Ishikawa (cell line): ENCODE measurements around the gene TFB2M.

ENCODE experiments used
- CEBPB ChIP-seq: IDR thresholded peaks from 2 replicates; pipeline ENCODE4 v1.6.1; 2012
- CREB1 ChIP-seq: IDR thresholded peaks from 2 replicates; pipeline ENCODE4 v1.6.1; 2012; ENCODE audit warnings: low read depth
- EGR1 ChIP-seq: IDR thresholded peaks from 2 replicates; pipeline ENCODE4 v1.6.1; 2012
- EP300 ChIP-seq: IDR thresholded peaks from 2 replicates; pipeline ENCODE4 v1.6.1; 2012; ENCODE audit warnings: borderline replicate concordance
- FOXM1 ChIP-seq: IDR thresholded peaks from 2 replicates; pipeline ENCODE4 v1.6.1; 2012; ENCODE audit warnings: low read depth, borderline replicate concordance
- NFIC ChIP-seq: IDR thresholded peaks from 2 replicates; pipeline ENCODE4 v1.6.1; 2012
- RAD21 ChIP-seq: IDR thresholded peaks from 2 replicates; pipeline ENCODE4 v1.6.1; 2012; ENCODE audit warnings: low read depth
- TAF1 ChIP-seq: IDR thresholded peaks from 2 replicates; pipeline ENCODE4 v1.6.1; 2012; ENCODE audit warnings: low read depth, mild to moderate bottlenecking
- TCF12 ChIP-seq: IDR thresholded peaks from 2 replicates; pipeline ENCODE4 v1.6.1; 2012; ENCODE audit warnings: low read depth
- TEAD4 ChIP-seq: IDR thresholded peaks from 2 replicates; pipeline ENCODE4 v1.6.1; 2012
- YY1 ChIP-seq: IDR thresholded peaks from 2 replicates; pipeline ENCODE4 v1.6.1; 2012; ENCODE audit warnings: low read depth
- ZBTB7A ChIP-seq: IDR thresholded peaks from 2 replicates; pipeline ENCODE4 v1.6.1; 2012; ENCODE audit warnings: low read depth
- TF ChIP-seq, protein P1 (sequence below): IDR thresholded peaks from 2 replicates; pipeline ENCODE4 v1.6.1; 2012
- TF ChIP-seq, protein P2 (sequence below): IDR thresholded peaks from 2 replicates; pipeline ENCODE4 v1.6.1; 2012
- TF ChIP-seq, protein P3 (sequence below): IDR thresholded peaks from 2 replicates; pipeline ENCODE4 v1.6.1; 2012; ENCODE audit warnings: low read depth, mild to moderate bottlenecking

The TFB2M gene

DNA sequence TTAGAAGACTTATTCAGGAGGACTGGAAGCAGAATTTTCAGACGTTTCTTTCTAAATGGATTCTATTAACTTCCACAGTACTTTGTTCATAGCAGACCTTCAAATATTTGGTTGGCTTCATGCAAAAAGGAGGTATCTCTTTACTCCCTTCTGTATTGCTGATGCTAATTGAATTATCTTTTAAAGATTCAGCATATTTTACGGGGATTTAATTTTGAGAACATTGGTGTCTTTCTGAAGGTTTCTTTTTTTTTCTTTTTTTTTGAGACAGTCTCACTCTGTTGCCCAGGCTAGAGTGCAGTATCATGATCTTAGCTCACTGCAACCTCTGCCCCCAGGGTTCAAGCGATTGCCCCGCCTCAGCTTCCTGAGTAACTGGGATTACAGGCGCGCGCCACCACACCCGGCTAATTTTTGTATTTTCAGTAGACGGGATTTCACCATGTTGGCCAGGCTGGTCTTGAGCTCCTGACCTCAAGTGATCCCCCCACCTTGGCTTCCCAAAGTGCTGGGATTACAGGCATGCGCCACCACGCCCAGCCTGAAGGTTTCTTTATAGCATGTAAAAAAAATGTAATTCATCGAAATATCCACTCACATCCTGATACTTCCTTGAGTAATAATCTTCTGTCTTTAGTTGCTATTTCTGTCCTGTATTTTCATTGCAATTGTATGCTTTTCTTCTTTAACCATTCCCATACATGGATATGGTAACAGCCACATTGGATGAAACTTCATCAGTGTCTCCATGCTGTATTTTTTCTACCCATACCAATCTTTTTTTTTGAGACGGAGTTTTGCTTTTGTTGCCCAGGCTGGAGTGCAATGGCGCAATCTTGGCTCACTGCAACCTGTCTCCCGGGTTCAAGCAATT lies 14.7 kb upstream of the TFB2M start:
- TF ChIP-seq NFIC (no peak), TCF12 (no peak), EP300 (no peak), FOXM1 (no peak), EGR1 (no peak), CEBPB (no peak), TAF1 (no peak), TEAD4 (no peak)
- TF ChIP-seq, protein P1, sequence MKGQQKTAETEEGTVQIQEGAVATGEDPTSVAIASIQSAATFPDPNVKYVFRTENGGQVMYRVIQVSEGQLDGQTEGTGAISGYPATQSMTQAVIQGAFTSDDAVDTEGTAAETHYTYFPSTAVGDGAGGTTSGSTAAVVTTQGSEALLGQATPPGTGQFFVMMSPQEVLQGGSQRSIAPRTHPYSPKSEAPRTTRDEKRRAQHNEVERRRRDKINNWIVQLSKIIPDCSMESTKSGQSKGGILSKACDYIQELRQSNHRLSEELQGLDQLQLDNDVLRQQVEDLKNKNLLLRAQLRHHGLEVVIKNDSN: no peak
- TF ChIP-seq, protein P2, sequence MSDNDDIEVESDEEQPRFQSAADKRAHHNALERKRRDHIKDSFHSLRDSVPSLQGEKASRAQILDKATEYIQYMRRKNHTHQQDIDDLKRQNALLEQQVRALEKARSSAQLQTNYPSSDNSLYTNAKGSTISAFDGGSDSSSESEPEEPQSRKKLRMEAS: no peak

DNA sequence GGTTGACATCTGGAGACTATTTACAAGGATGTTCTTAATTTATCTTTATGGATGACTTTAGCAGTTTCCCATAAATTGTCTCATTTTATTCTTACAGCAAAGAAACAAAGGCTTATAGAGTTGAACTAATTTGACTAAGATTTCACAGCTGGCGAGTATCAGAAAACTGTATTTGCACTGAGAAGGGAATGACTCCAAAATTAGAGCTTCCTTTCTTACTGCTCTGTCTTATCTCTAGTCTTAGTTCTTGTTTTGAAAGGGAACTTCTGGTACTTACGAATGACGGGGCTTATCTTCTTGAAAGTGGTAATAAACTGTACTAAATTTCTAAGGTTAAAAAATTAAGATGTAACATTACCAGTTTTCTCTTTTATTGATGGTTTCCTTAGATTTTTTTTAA lies 13.8 kb upstream of the TFB2M start:
- TF ChIP-seq CEBPB: no peak
- no peak for TF ChIP-seq EGR1
- TF ChIP-seq, protein P1: no peak
- TF ChIP-seq RAD21: no peak

DNA sequence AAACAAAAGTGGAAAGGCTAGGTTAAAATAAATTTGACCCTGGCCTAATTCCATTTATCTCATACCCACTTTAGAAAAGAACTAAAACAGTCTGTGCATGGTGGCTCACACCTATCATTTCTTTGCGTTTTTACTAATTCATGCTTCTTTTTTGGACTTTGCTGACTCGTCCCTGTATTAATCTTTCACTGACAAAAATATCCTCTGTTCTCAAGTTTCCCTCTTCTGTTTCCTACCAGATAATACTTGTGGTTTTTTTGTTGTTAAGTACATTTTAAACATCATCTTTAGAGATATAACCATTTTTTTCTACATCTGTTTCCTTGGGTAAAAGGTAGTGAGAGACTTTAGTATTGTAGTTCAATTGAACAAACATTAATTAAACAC lies 11.7 kb upstream of the TFB2M start:
- TF ChIP-seq FOXM1 (no peak), NFIC (no peak), TAF1 (no peak)

DNA sequence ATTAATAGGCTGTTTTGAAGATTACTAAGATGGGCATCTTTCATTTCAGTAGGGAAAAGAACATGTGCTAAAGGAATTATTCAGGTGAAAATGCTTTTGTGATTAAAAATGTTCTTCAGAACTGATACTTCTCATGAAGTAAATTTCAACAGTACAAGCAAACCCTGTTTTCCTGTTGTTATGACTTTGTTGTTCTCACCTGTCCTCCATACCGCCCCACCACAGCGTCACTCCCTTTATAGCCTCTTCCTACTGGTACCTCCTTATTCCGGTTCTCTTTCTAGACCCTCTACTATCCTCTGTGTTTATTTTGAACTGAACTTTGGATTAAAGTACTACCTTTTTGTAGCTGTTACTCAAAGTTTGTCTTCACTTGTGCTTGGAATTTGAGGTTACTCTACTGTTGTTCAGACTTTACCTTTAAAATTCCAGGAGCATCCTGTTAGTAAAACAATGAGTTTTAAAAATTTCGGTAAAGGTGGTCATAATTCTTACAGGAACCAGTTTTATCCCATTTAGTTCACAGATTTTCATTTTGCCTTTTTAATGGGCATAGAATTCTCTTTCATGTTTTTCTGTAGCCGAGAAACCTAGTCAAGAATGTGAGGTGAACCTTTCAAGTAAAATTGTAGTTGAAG lies 11.1 kb upstream of the TFB2M start:
- TF ChIP-seq ZBTB7A (no peak), FOXM1 (no peak), TCF12 (no peak), CEBPB (no peak), NFIC (no peak), TAF1 (no peak), YY1 (no peak), RAD21 (no peak), CREB1 (no peak), EP300 (no peak), TEAD4 (no peak), EGR1 (no peak)
- TF ChIP-seq, protein P2: no peak
- TF ChIP-seq, protein P1: no peak
- TF ChIP-seq, protein P3, sequence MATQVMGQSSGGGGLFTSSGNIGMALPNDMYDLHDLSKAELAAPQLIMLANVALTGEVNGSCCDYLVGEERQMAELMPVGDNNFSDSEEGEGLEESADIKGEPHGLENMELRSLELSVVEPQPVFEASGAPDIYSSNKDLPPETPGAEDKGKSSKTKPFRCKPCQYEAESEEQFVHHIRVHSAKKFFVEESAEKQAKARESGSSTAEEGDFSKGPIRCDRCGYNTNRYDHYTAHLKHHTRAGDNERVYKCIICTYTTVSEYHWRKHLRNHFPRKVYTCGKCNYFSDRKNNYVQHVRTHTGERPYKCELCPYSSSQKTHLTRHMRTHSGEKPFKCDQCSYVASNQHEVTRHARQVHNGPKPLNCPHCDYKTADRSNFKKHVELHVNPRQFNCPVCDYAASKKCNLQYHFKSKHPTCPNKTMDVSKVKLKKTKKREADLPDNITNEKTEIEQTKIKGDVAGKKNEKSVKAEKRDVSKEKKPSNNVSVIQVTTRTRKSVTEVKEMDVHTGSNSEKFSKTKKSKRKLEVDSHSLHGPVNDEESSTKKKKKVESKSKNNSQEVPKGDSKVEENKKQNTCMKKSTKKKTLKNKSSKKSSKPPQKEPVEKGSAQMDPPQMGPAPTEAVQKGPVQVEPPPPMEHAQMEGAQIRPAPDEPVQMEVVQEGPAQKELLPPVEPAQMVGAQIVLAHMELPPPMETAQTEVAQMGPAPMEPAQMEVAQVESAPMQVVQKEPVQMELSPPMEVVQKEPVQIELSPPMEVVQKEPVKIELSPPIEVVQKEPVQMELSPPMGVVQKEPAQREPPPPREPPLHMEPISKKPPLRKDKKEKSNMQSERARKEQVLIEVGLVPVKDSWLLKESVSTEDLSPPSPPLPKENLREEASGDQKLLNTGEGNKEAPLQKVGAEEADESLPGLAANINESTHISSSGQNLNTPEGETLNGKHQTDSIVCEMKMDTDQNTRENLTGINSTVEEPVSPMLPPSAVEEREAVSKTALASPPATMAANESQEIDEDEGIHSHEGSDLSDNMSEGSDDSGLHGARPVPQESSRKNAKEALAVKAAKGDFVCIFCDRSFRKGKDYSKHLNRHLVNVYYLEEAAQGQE: no peak

DNA sequence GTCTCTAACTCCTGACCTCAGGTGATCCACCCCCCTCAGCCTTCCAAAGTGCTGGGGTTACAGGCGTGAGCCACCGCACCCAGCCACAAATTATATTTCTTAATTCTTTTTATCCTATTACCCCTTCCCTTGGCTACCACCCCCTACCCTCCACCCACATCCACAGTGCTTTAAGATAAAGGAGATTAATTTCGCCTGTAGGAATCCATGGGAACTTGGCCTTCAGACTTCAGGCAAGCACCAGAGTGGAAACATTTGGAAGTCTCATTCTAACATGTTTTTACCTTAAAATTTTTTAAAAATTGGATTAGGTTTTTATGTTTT lies 10.6 kb upstream of the TFB2M start:
- TF ChIP-seq, protein P3: no peak
- TF ChIP-seq FOXM1 (no peak), TEAD4 (no peak), RAD21 (no peak), TAF1 (no peak), ZBTB7A (no peak), YY1 (no peak), CEBPB (no peak), CREB1 (no peak), TCF12 (no peak)
- TF ChIP-seq, protein P1: no peak
- TF ChIP-seq, protein P2: no peak
